K562 (cell line): ENCODE data around the gene MYO3A. TPM values are rescaled to one million over a fixed set of nuclear protein-coding genes. Genes with fewer than 3 reads are reported as not detected.

Experiments
- ATAC-seq: fragments of 200-7000 bp; cut with Tn5 transposase; 3 replicates; pipeline ENCODE4 v1.9.1; 2020; ENCODE audit warnings: moderate library complexity
- BruUV-seq: library from RNA; stranded (reverse); fragments of 400-500 nt; replicated peaks from 2 replicates; lab custom pipeline; 2021; lab: Mats Ljungman, UMichigan
- CTCF ChIA-PET: fragments of 300-600 bp; formaldehyde crosslinking; extraction: SDS; loops from one replicate; lab custom pipeline; 2021; ENCODE audit warnings: low intra/inter-chr PET ratio; lab: Yijun Ruan, JAX
- POLR2A ChIA-PET: fragments of 300-600, 350-650 bp; sonication (Branson Sonifier 250); formaldehyde crosslinking; extraction: SDS; loops from one replicate; lab custom pipeline; 2021; ENCODE audit warnings: antibody characterized with exemption, inconsistent platforms; lab: Yijun Ruan, JAX
- DNase-seq, 4 experiments: peaks; one replicate each; pipeline versions ENCODE4 v3.0.0 to v3.0.0-alpha.2; 2011 to 2018; ENCODE audit warnings: low spot score in 3 of 4, mixed read lengths in 3 of 4; ENCODE audit errors: extremely low read depth in 1 of 4
- FAIRE-seq: peaks from 2 replicates; lab custom pipeline; 2011; peaks lifted over from hg19 to GRCh38; lab: Jason Lieb, UNC
- H2AFZ ChIP-seq: 2 replicates; pipeline ENCODE4 v1.6.0; 2011; ENCODE audit warnings: low read depth, low read length, control low read depth, inconsistent platforms
- H3K27ac ChIP-seq: fragments of 200-600 bp; 3 replicates; pipeline ENCODE4 v1.8.0; 2011; ENCODE audit warnings: low read depth, mild to moderate bottlenecking, control low read depth, inconsistent platforms, low read length, moderate library complexity, mixed read lengths; ENCODE audit errors: extremely low read depth
- H3K27me3 ChIP-seq, 2 experiments: fragments of 300-600 bp in 1 of 2; 2 replicates in 1 of 2; 3 replicates in 1 of 2; pipeline versions ENCODE4 v1.6.0 to v1.8.0; 2011; ENCODE audit warnings: inconsistent platforms in 2 of 2, low read length in 2 of 2, mild to moderate bottlenecking in 1 of 2, mixed read lengths in 1 of 2, moderate library complexity in 1 of 2; ENCODE audit not compliant: control insufficient read depth in 2 of 2, insufficient read depth in 2 of 2
- H3K36me3 ChIP-seq: fragments of 300-600 bp; 3 replicates; pipeline ENCODE4 v1.8.0; 2011; ENCODE audit warnings: mild to moderate bottlenecking, low read length, inconsistent platforms; ENCODE audit not compliant: control insufficient read depth, insufficient read depth
- H3K4me1 ChIP-seq, 2 experiments: fragments of 200-600 bp in 1 of 2; replicated peaks in 1 of 2; 2 replicates in 1 of 2; 3 replicates in 1 of 2; pipeline versions ENCODE4 v1.5.1 to v1.8.0; 2011; ENCODE audit warnings: inconsistent platforms in 2 of 2, low read length in 2 of 2, mild to moderate bottlenecking in 1 of 2, mixed read lengths in 1 of 2, moderate library complexity in 1 of 2; ENCODE audit not compliant: control insufficient read depth in 2 of 2, insufficient read depth in 2 of 2
- H3K4me2 ChIP-seq: 2 replicates; pipeline ENCODE4 v1.6.1; 2011; ENCODE audit warnings: low read length, control low read depth, inconsistent platforms, mixed read lengths; ENCODE audit not compliant: insufficient read depth
- H3K4me3 ChIP-seq: fragments of 200-600 bp; sonication (generic), shearing (Covaris generic); 2 replicates; pipeline ENCODE4 v1.5.1; 2016; ENCODE audit warnings: control low read depth, inconsistent platforms
- H3K79me2 ChIP-seq: fragments of 200-600 bp; 3 replicates; pipeline ENCODE4 v1.8.0; 2011; ENCODE audit warnings: low read length, inconsistent platforms; ENCODE audit not compliant: control insufficient read depth, insufficient read depth
- H3K9ac ChIP-seq, 2 experiments: 2 replicates each; pipeline versions ENCODE4 v1.6.0 to v1.6.1; 2011; ENCODE audit warnings: low read depth in 2 of 2, low read length in 2 of 2, control low read depth in 1 of 2, inconsistent platforms in 1 of 2, mild to moderate bottlenecking in 1 of 2, mixed read lengths in 1 of 2; ENCODE audit not compliant: insufficient read depth in 1 of 2
- H3K9me1 ChIP-seq: one replicate; pipeline ENCODE4 v1.6.0; 2011; ENCODE audit warnings: inconsistent platforms, mild to moderate bottlenecking, low read length, moderate library complexity; ENCODE audit not compliant: control insufficient read depth, insufficient read depth
- H3K9me3 ChIP-seq: replicated peaks from 2 replicates; pipeline ENCODE4 v1.5.1; 2011; ENCODE audit warnings: low read depth, low read length, inconsistent platforms; ENCODE audit not compliant: control insufficient read depth, insufficient read depth
- H4K20me1 ChIP-seq: replicated peaks from 2 replicates; pipeline ENCODE4 v1.6.1; 2011; ENCODE audit warnings: low read length, inconsistent platforms, mixed read lengths; ENCODE audit not compliant: control insufficient read depth, insufficient read depth
- ARNT ChIP-seq, 2 experiments: fragments of 450-650 bp; IDR thresholded peaks; 2 replicates each; pipeline ENCODE4 v1.6.1; 2016; ENCODE audit warnings: mild to moderate bottlenecking in 1 of 2
- CHD2 ChIP-seq: IDR thresholded peaks from 2 replicates; pipeline ENCODE4 v1.6.1; 2011; ENCODE audit warnings: low read depth, low read length
- DPF2 ChIP-seq: fragments of 450-650 bp; IDR thresholded peaks from 2 replicates; pipeline ENCODE4 v1.6.1; 2016
- FOXJ2 ChIP-seq: fragments of 200-800 bp; sonication (Bioruptor generic); IDR thresholded peaks from 2 replicates; pipeline ENCODE4 v1.6.1; 2016; ENCODE audit warnings: missing genetic modification characterization, missing compliant biosample characterization
- FOXJ3 ChIP-seq: sonication (generic); formaldehyde crosslinking; IDR thresholded peaks from 2 replicates; pipeline ENCODE4 v1.4.0; 2020; ENCODE audit warnings: mild to moderate bottlenecking, missing genetic modification reagents
- HDAC6 ChIP-seq: IDR thresholded peaks from 2 replicates; pipeline ENCODE4 v1.6.1; 2012; ENCODE audit warnings: low read depth, mild to moderate bottlenecking, control low read depth, inconsistent platforms, low read length, moderate library complexity
- ILF3 ChIP-seq: fragments of 450-650 bp; IDR thresholded peaks from 2 replicates; pipeline ENCODE4 v1.6.1; 2018; ENCODE audit warnings: antibody characterized with exemption, mild to moderate bottlenecking, moderate library complexity, borderline replicate concordance
- KDM1A ChIP-seq, 2 experiments: fragments of 450-650 bp; IDR thresholded peaks; 2 replicates each; pipeline ENCODE4 v1.6.1; 2016; ENCODE audit warnings: mild to moderate bottlenecking in 2 of 2
- LARP7 ChIP-seq: fragments of 450-650 bp; IDR thresholded peaks from 2 replicates; pipeline ENCODE4 v1.6.1; 2016
- MYC ChIP-seq, 2 experiments: fragments of 250-450 bp in 1 of 2; sonication (Bioruptor Pico) in 1 of 2; IDR thresholded peaks; 2 replicates each; pipeline versions ENCODE4 v1.5.1 to v1.6.1; 2012 to 2021; ENCODE audit warnings: low read depth in 2 of 2, borderline replicate concordance in 1 of 2, improper control_type of control experiment in 1 of 2, low read length in 1 of 2, mild to moderate bottlenecking in 1 of 2, moderate library complexity in 1 of 2
- RBM15 ChIP-seq: fragments of 200-400 bp; formaldehyde crosslinking; IDR thresholded peaks from 2 replicates; pipeline ENCODE4 v1.6.1; 2018; ENCODE audit warnings: mild to moderate bottlenecking, low read length, moderate library complexity; ENCODE audit not compliant: insufficient read depth
- SREBF1 ChIP-seq: fragments of 150-350 bp; IDR thresholded peaks from 2 replicates; pipeline ENCODE4 v1.6.1; 2014; ENCODE audit warnings: antibody characterized with exemption, low read depth, low read length, borderline replicate concordance
- TAF1 ChIP-seq: IDR thresholded peaks from 2 replicates; pipeline ENCODE4 v1.6.1; 2011; ENCODE audit warnings: mild to moderate bottlenecking, low read length, moderate library complexity; ENCODE audit not compliant: insufficient read depth, control insufficient read depth, severe bottlenecking; ENCODE audit errors: extremely low read depth
- TSC22D4 ChIP-seq: fragments of 450-650 bp; IDR thresholded peaks from 2 replicates; pipeline ENCODE4 v1.6.1; 2016; ENCODE audit warnings: missing genetic modification characterization, missing biosample characterization, control low read depth
- U2AF2 ChIP-seq: fragments of 200-400 bp; formaldehyde crosslinking; optimal IDR thresholded peaks from 2 replicates; pipeline ENCODE3; 2017; ENCODE audit warnings: low read depth, mild to moderate bottlenecking, low read length
- ZNF212 ChIP-seq: fragments of 450-650 bp; formaldehyde crosslinking; IDR thresholded peaks from 2 replicates; pipeline ENCODE4 v1.4.0; 2020; ENCODE audit warnings: mild to moderate bottlenecking
- ZNF408 ChIP-seq: fragments of 250-450 bp; sonication (Bioruptor Pico); IDR thresholded peaks from 2 replicates; pipeline ENCODE4 v1.4.0; 2020; ENCODE audit warnings: low read depth, mild to moderate bottlenecking, moderate library complexity
- WGBS: fragments of 100-300 bp; shearing (Covaris generic); methylation state at CpG from one replicate; pipeline ENCODE4 v1.1.6; 2016; ENCODE audit warnings: low coverage, mixed read lengths; ENCODE audit not compliant: insufficient coverage; ENCODE audit errors: missing lambda C conversion rate; 5-methylcytosine and 5-hydroxymethylcytosine counted together
- in situ Hi-C: fragments of 300-500 bp; cut with MboI; formaldehyde crosslinking; loops from 4 replicates; pipeline ENCODE4 v1.15.0; 2018; ENCODE audit warnings: inconsistent platforms, mixed read lengths
- intact Hi-C: fragments of 100-400 bp; cut with micrococcal nuclease; formaldehyde crosslinking; loops from 2 replicates; pipeline ENCODE4 v1.14.2; 2022
- polyA plus RNA-seq, 8 experiments: library from polyadenylated mRNA; depleted of rRNA in 4 of 8; stranded (reverse) in 5 of 8; unstranded in 3 of 8; fragments of >200 nt; fragmentation: Nextera tagmentation in 2 of 8; fragmentation: Illumina TruSeq in 1 of 8; extraction: Ambion mirVana in 2 of 8; extraction: Trizol in 1 of 8; gene quantifications; 2 replicates each; pipeline versions ENCODE4 v1.2.1 to v1.2.3, GENCODE V29; 2011 to 2014; ENCODE audit warnings: inconsistent platforms in 1 of 8, missing spikeins in 1 of 8
- total RNA-seq, 7 experiments: library from RNA; depleted of rRNA in 6 of 7; stranded (reverse); fragments of >200 nt in 6 of 7; fragmentation: Illumina TruSeq in 2 of 7; extraction: Trizol in 2 of 7; gene quantifications; 2 replicates each; pipeline versions ENCODE4 v1.2.1 to v1.2.3, GENCODE V29; 2011 to 2021; ENCODE audit warnings: low replicate concordance in 1 of 7
- TF ChIP-seq, protein P1 (sequence below), 2 experiments: IDR thresholded peaks; 2 replicates each; pipeline ENCODE4 v1.6.1; 2012; ENCODE audit warnings: improper control_type of control experiment in 2 of 2, low read depth in 2 of 2, low read length in 2 of 2, borderline replicate concordance in 1 of 2
- TF ChIP-seq, protein P2 (sequence below): fragments of 250-450 bp; sonication (Bioruptor Pico); IDR thresholded peaks from 2 replicates; pipeline ENCODE4 v1.5.0; 2021; ENCODE audit warnings: mild to moderate bottlenecking, moderate library complexity

The MYO3A gene
- total and polyA plus RNA-seq, 9 of the 15 experiments (the other 6 are each of a cell fraction or from before 2014, with no cell fraction given): not detected

DNA sequence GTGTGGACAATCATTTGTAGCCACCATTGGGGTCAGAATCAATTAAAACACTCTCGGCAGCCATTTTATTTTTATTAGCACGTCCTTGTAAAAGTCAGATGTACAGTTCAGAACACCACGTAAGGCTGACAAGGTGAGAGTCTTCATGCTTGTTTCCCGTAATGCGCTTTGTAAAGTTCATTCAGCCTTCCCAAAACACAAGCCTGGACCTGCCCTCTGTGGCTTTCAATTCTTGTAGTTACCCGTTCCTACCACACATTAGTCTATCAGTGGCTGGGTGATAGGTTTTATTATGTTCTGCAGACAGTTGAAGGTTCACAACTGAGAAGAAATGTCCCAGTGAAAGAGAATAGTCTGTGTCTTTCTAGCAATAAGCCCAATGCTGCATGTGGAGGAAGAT lies 317.9 kb downstream of the MYO3A start:
- in situ Hi-C loops: no loop called here
- no peaks in the 10 kb centered on the region for H3K36me3 ChIP-seq
- DNase-seq: no peak
- no peak overlapping the region for H3K9ac ChIP-seq
- H3K4me1 ChIP-seq: no peaks in the 10 kb centered on the region
- no peak overlapping the region for H2AFZ ChIP-seq
- H3K9me3 ChIP-seq: no peaks in the 10 kb centered on the region
- H3K79me2 ChIP-seq: no peaks in the 10 kb centered on the region
- no TSS peak for BruUV-seq
- H3K27me3 ChIP-seq: peaks cover 0 to 8% of the 10 kb centered on the region in 2 experiments; a peak in 1 of 5 replicates
- POLR2A ChIA-PET: no interaction called here
- ATAC-seq: no peak
- no peak for TF ChIP-seq ZNF408 (CRISPR knock-in tag)
- TF ChIP-seq, protein P1, sequence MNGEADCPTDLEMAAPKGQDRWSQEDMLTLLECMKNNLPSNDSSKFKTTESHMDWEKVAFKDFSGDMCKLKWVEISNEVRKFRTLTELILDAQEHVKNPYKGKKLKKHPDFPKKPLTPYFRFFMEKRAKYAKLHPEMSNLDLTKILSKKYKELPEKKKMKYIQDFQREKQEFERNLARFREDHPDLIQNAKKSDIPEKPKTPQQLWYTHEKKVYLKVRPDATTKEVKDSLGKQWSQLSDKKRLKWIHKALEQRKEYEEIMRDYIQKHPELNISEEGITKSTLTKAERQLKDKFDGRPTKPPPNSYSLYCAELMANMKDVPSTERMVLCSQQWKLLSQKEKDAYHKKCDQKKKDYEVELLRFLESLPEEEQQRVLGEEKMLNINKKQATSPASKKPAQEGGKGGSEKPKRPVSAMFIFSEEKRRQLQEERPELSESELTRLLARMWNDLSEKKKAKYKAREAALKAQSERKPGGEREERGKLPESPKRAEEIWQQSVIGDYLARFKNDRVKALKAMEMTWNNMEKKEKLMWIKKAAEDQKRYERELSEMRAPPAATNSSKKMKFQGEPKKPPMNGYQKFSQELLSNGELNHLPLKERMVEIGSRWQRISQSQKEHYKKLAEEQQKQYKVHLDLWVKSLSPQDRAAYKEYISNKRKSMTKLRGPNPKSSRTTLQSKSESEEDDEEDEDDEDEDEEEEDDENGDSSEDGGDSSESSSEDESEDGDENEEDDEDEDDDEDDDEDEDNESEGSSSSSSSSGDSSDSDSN (IDR thresholded peaks at IDR 0.05; ENCODE audit: borderline replicate concordance in 1 of 2, low read depth in 2 of 2, low read length in 2 of 2): no peak
- TF ChIP-seq U2AF2: no peak
- TF ChIP-seq LARP7: no peak
- TF ChIP-seq HDAC6: no peak
- no peak for TF ChIP-seq ZNF212 (CRISPR knock-in tag)
- TF ChIP-seq TAF1: no peak
- TF ChIP-seq DPF2: no peak
- no peak for TF ChIP-seq KDM1A (IDR thresholded peaks at IDR 0.05)
- TF ChIP-seq RBM15: no peak
- TF ChIP-seq ARNT (IDR thresholded peaks at IDR 0.05): no peak
- TF ChIP-seq CHD2: no peak
- TF ChIP-seq FOXJ3: no peak
- TF ChIP-seq ILF3: no peak
- no peak for TF ChIP-seq FOXJ2 (tag)
- TF ChIP-seq SREBF1: no peak
- no peak for TF ChIP-seq MYC (IDR thresholded peaks at IDR 0.05; ENCODE audit: low read depth, low read length)
- no peak for TF ChIP-seq MYC (CRISPR knock-in tag; IDR thresholded peaks at IDR 0.05; ENCODE audit: borderline replicate concordance, low read depth)
- TF ChIP-seq, protein P2, sequence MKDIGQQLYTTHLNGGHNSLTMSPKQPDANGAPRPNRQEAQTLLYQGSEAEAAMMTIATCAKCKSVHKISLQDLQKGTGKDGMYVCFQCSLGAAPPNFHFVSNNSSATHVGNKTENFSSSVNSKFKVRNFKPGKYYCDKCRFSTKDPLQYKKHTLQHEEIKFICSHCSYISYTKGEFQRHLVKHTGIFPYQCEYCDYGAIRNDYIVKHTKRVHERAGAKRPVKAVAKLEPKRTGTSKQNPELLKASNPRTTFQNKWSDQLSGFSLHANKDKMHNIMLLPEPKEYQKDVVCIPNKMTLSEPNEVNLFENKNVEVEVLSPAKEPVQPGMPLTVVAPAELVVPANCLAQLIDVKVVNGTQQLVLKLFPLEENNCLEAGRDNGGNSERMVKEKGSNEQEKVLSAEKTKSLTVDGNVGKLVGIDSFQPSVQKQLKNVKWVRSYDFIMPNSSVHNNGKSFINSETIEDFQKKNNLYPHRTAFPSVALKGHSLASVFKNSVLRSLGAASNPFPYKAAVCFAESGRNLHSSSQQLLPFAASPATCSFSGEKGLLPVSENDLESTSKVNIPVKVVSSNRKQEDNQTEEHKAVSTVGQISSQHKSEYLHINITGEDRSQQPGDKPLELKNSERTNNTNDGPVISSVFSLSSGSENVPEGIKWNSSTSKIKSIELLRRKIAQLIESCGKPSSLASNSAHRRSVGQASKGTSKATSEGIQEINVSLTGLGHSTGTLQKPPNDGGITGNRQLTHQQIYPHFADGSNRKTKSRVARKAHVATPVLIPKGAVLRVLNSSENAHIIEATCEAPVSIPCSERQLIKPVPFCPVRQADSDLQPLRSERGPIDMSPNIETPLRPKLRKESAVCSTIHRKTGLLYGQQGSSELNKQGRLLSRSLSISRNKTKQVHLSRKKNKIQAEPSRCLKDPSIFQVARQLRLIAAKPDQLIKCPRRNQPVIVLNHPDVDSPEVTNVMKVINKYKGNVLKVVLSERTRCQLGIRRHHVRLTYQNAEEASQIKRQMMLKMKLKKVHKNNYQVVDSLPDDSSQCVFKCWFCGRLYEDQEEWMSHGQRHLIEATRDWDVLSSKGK (CRISPR knock-in tag): no peak
- no peak for TF ChIP-seq TSC22D4
- TF ChIP-seq, all 486 proteins: peak for 0
- intact Hi-C loops: no loop called here
- Histone ChIP-seq H3K4me3 (no peak overlapping the region), H4K20me1 (no peaks in the 10 kb centered on the region; the same call in 1 of the 2 replicates), H3K27ac (no peak overlapping the region), H3K4me2 (no peak overlapping the region), H3K9me1 (no peaks in the 10 kb centered on the region)
- 2% methylated on average over 6 of the region's 6 CpGs for WGBS
- CTCF ChIA-PET: no interaction called here
- no peak for FAIRE-seq
